Liver (tissue), 9 donors: Measurements from ENCODE around the gene PEX5. TPM values are rescaled to one million over a fixed set of nuclear protein-coding genes. Genes with fewer than 3 reads are reported as not detected.

Experiments used
- DNase-seq: peaks from one replicate; pipeline ENCODE4 v3.0.0-alpha.2; 2017; ENCODE audit warnings: low spot score
- H3K27ac ChIP-seq, 2 donors: one replicate each; pipeline ENCODE4 v1.7.0; 2013; ENCODE audit warnings: inconsistent platforms in 2 of 2, low read length in 2 of 2, control low read depth in 1 of 2, low read depth in 1 of 2, mild to moderate bottlenecking in 1 of 2
- H3K27me3 ChIP-seq, 4 donors: one replicate each; pipeline versions ENCODE4 v1.6.1 to v1.7.0; 2013; ENCODE audit warnings: low read length in 3 of 4, inconsistent platforms in 1 of 4, mild to moderate bottlenecking in 1 of 4, moderate library complexity in 1 of 4; ENCODE audit not compliant: control insufficient read depth in 4 of 4, insufficient read depth in 4 of 4
- H3K36me3 ChIP-seq, 4 donors: one replicate each; pipeline versions ENCODE4 v1.6.1 to v1.7.0; 2013; ENCODE audit warnings: low read length in 3 of 4, mild to moderate bottlenecking in 3 of 4, low read depth in 1 of 4, moderate library complexity in 1 of 4; ENCODE audit not compliant: control insufficient read depth in 4 of 4, insufficient read depth in 3 of 4
- H3K4me1 ChIP-seq, 4 donors: one replicate each; pipeline versions ENCODE4 v1.6.1 to v1.7.0; 2013; ENCODE audit warnings: low read length in 3 of 4, mild to moderate bottlenecking in 3 of 4, moderate library complexity in 1 of 4; ENCODE audit not compliant: control insufficient read depth in 4 of 4, insufficient read depth in 4 of 4
- H3K4me3 ChIP-seq, 3 donors: one replicate each; pipeline versions ENCODE4 v1.6.1 to v1.7.0; 2013; ENCODE audit warnings: low read length in 3 of 3, control low read depth in 1 of 3, low read depth in 1 of 3, mild to moderate bottlenecking in 1 of 3
- H3K9ac ChIP-seq, 2 donors: one replicate each; pipeline ENCODE4 v1.7.0; 2013; ENCODE audit warnings: low read length in 2 of 2, mild to moderate bottlenecking in 2 of 2, moderate library complexity in 2 of 2, control low read depth in 1 of 2, low read depth in 1 of 2
- H3K9me3 ChIP-seq, 4 donors: one replicate each; pipeline versions ENCODE4 v1.6.1 to v1.7.0; 2013; ENCODE audit warnings: low read length in 3 of 4; ENCODE audit not compliant: control insufficient read depth in 4 of 4
- EGR1 ChIP-seq, 2 donors: IDR thresholded peaks; 2 replicates each; pipeline ENCODE4 v1.6.1; 2016 to 2018; ENCODE audit warnings: antibody characterized with exemption in 2 of 2, low read depth in 2 of 2
- FOXA1 ChIP-seq: IDR thresholded peaks from 2 replicates; pipeline ENCODE4 v1.6.1; 2016; ENCODE audit warnings: antibody characterized with exemption
- FOXA2 ChIP-seq: IDR thresholded peaks from 2 replicates; pipeline ENCODE4 v1.6.1; 2016; ENCODE audit warnings: antibody characterized with exemption
- GABPA ChIP-seq, 2 donors: IDR thresholded peaks in 1 of 2; conservative IDR thresholded peaks in 1 of 2; 2 replicates each; pipeline ENCODE4 v1.6.1; 2016; ENCODE audit warnings: antibody characterized with exemption in 2 of 2, mild to moderate bottlenecking in 1 of 2, moderate library complexity in 1 of 2
- HNF4A ChIP-seq, 2 donors: conservative IDR thresholded peaks; 2 replicates each; pipeline ENCODE4 v1.6.1; 2016; ENCODE audit warnings: antibody characterized with exemption in 2 of 2, mild to moderate bottlenecking in 2 of 2
- HNF4G ChIP-seq: IDR thresholded peaks from 2 replicates; pipeline ENCODE4 v1.6.1; 2016; ENCODE audit warnings: antibody characterized with exemption
- JUND ChIP-seq, 2 donors: IDR thresholded peaks; 2 replicates each; pipeline ENCODE4 v1.6.1; 2016; ENCODE audit warnings: antibody characterized with exemption in 2 of 2
- NR2F2 ChIP-seq: IDR thresholded peaks from 2 replicates; pipeline ENCODE4 v1.6.1; 2016; ENCODE audit warnings: antibody characterized with exemption
- RAD21 ChIP-seq, 2 donors: IDR thresholded peaks; 2 replicates each; pipeline ENCODE4 v1.6.1; 2016; ENCODE audit warnings: antibody characterized with exemption in 2 of 2, mild to moderate bottlenecking in 2 of 2
- RXRA ChIP-seq, 2 donors: IDR thresholded peaks; 2 replicates each; pipeline ENCODE4 v1.6.1; 2017 to 2018; ENCODE audit warnings: antibody characterized with exemption in 2 of 2, mild to moderate bottlenecking in 1 of 2
- SP1 ChIP-seq: IDR thresholded peaks from 2 replicates; pipeline ENCODE4 v1.6.1; 2018; ENCODE audit warnings: antibody characterized with exemption, mild to moderate bottlenecking
- TAF1 ChIP-seq: conservative IDR thresholded peaks from 2 replicates; pipeline ENCODE4 v1.6.1; 2016; ENCODE audit warnings: antibody characterized with exemption, mild to moderate bottlenecking
- YY1 ChIP-seq: IDR thresholded peaks from 2 replicates; pipeline ENCODE4 v1.6.1; 2016; ENCODE audit warnings: antibody characterized with exemption, mild to moderate bottlenecking
- WGBS: extraction: QIAGEN DNeasy Blood & Tissue Kit; methylation state at CpG from one replicate; pipeline ENCODE4 v1.1.7; 2013; 5-methylcytosine and 5-hydroxymethylcytosine counted together
- polyA plus RNA-seq, 2 donors: library from polyadenylated mRNA; stranded (reverse) in 1 of 2; unstranded in 1 of 2; fragments of 200-250 nt in 1 of 2; fragments of >200 nt in 1 of 2; fragmentation: Nextera tagmentation in 1 of 2; extraction: Ambion mirVana in 1 of 2; gene quantifications; one replicate each; pipeline versions ENCODE4 v1.2.1 to v1.2.3, GENCODE V29; 2013 to 2015
- total RNA-seq, 2 donors: library from RNA; depleted of rRNA; stranded (reverse); fragments of >200 nt; gene quantifications; one replicate each; pipeline ENCODE4 v1.2.3, GENCODE V29; 2014
- TF ChIP-seq, protein P1 (sequence below): IDR thresholded peaks from 2 replicates; pipeline ENCODE4 v1.6.1; 2016; ENCODE audit warnings: antibody characterized with exemption
- TF ChIP-seq, protein P2 (sequence below): IDR thresholded peaks from 2 replicates; pipeline ENCODE4 v1.6.1; 2016; ENCODE audit warnings: antibody characterized with exemption
- TF ChIP-seq, protein P3 (sequence below): IDR thresholded peaks from 2 replicates; pipeline ENCODE4 v1.6.1; 2016; ENCODE audit warnings: antibody characterized with exemption
- TF ChIP-seq, protein P4 (sequence below): fragments of 150-350 bp; IDR thresholded peaks from 2 replicates; pipeline ENCODE4 v1.5.1; 2017; ENCODE audit warnings: improper control_type of control experiment, low read depth, low read length; ENCODE audit not compliant: missing input control
- TF ChIP-seq, protein P5 (sequence below): IDR thresholded peaks from 2 replicates; pipeline ENCODE4 v1.6.1; 2016; ENCODE audit warnings: antibody characterized with exemption, mild to moderate bottlenecking
- donor health status: healthy.
- donor health status: healthy.
- donor health status: healthy.
- donor health status: healthy.
- donor health status: healthy.

The PEX5 gene
- total and polyA plus RNA-seq, 4 donors, result 5.7 to 37.9 (median 22.8) TPM

DNA sequence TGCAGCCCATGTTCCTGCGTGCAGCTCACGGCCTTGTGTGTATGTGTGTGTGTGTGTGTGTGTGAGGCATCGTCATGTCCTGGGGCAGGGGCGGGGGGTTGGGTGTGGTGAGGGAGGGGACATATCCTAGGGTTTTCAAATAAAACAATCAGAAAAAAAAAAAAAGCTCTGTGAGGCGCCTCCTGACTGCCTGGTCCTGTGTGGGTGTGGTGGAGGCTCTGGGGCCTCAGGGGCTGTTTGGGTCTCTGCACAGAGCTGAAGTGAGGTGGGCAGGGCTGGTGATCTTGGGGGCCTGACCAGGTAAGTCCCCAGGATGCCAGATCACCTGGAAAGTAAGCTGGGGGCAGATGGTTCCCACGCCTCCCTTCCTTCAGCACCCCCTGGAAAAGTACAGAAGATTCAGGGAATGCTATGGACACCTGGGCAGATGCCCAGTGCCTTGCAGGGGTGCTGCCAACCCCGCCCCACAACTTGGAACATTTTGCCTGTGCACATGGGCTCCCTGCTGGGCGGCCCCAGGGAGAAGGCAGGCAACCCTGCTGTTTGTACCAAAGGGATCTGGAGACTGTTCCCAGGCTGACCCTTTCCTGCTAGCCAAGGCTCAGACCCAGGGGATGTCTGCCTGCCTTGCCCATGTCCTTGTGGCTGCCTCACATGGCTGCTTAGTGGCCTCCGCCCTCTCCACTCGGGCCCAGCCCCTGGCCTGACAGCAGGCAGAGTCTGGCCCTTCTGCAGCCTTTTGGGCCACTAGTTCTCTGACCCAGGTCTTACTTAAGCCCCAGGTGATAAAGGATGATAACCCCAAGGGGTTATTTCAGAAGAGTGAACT, 30.5 kb upstream of the PEX5 start:
- H3K9me3 ChIP-seq, result no peaks in the 10 kb centered on the region
- H3K4me3 ChIP-seq, result no peak overlapping the region
- H3K9ac ChIP-seq, result no peak overlapping the region
- H3K36me3 ChIP-seq, result peaks cover 3 to 11% (median 6%) of the 10 kb centered on the region in 4 donors
- H3K27ac ChIP-seq, result no peak overlapping the region
- WGBS, result 84% methylated on average over 10 of the region's 10 CpGs
- no peak for DNase-seq
- peaks cover 5 to 32% (median 23%) of the 10 kb centered on the region in 4 donors for H3K4me1 ChIP-seq
- TF ChIP-seq RAD21 (IDR thresholded peaks at IDR 0.05) (no peak), FOXA2 (no peak), JUND (IDR thresholded peaks at IDR 0.05) (no peak), RXRA (IDR thresholded peaks at IDR 0.05) (no peak), FOXA1 (no peak), HNF4G (no peak), TAF1 (no peak), YY1 (no peak), HNF4A (conservative IDR thresholded peaks at IDR 0.05) (no peak), SP1 (no peak), NR2F2 (no peak), EGR1 (IDR thresholded peaks at IDR 0.05; ENCODE audit: low read depth in 2 of 2) (no peak), GABPA (IDR thresholded peaks at IDR 0.05 in 1 of 2, conservative IDR thresholded peaks at IDR 0.05 in 1 of 2) (no peak)
- TF ChIP-seq, protein P1, sequence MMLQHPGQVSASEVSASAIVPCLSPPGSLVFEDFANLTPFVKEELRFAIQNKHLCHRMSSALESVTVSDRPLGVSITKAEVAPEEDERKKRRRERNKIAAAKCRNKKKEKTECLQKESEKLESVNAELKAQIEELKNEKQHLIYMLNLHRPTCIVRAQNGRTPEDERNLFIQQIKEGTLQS, result no peak
- TF ChIP-seq, protein P2, sequence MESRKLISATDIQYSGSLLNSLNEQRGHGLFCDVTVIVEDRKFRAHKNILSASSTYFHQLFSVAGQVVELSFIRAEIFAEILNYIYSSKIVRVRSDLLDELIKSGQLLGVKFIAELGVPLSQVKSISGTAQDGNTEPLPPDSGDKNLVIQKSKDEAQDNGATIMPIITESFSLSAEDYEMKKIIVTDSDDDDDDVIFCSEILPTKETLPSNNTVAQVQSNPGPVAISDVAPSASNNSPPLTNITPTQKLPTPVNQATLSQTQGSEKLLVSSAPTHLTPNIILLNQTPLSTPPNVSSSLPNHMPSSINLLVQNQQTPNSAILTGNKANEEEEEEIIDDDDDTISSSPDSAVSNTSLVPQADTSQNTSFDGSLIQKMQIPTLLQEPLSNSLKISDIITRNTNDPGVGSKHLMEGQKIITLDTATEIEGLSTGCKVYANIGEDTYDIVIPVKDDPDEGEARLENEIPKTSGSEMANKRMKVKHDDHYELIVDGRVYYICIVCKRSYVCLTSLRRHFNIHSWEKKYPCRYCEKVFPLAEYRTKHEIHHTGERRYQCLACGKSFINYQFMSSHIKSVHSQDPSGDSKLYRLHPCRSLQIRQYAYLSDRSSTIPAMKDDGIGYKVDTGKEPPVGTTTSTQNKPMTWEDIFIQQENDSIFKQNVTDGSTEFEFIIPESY, result no peak
- TF ChIP-seq, protein P3, sequence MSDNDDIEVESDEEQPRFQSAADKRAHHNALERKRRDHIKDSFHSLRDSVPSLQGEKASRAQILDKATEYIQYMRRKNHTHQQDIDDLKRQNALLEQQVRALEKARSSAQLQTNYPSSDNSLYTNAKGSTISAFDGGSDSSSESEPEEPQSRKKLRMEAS, result no peak
- TF ChIP-seq, protein P4, sequence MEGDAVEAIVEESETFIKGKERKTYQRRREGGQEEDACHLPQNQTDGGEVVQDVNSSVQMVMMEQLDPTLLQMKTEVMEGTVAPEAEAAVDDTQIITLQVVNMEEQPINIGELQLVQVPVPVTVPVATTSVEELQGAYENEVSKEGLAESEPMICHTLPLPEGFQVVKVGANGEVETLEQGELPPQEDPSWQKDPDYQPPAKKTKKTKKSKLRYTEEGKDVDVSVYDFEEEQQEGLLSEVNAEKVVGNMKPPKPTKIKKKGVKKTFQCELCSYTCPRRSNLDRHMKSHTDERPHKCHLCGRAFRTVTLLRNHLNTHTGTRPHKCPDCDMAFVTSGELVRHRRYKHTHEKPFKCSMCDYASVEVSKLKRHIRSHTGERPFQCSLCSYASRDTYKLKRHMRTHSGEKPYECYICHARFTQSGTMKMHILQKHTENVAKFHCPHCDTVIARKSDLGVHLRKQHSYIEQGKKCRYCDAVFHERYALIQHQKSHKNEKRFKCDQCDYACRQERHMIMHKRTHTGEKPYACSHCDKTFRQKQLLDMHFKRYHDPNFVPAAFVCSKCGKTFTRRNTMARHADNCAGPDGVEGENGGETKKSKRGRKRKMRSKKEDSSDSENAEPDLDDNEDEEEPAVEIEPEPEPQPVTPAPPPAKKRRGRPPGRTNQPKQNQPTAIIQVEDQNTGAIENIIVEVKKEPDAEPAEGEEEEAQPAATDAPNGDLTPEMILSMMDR, result no peak
- TF ChIP-seq, protein P5, sequence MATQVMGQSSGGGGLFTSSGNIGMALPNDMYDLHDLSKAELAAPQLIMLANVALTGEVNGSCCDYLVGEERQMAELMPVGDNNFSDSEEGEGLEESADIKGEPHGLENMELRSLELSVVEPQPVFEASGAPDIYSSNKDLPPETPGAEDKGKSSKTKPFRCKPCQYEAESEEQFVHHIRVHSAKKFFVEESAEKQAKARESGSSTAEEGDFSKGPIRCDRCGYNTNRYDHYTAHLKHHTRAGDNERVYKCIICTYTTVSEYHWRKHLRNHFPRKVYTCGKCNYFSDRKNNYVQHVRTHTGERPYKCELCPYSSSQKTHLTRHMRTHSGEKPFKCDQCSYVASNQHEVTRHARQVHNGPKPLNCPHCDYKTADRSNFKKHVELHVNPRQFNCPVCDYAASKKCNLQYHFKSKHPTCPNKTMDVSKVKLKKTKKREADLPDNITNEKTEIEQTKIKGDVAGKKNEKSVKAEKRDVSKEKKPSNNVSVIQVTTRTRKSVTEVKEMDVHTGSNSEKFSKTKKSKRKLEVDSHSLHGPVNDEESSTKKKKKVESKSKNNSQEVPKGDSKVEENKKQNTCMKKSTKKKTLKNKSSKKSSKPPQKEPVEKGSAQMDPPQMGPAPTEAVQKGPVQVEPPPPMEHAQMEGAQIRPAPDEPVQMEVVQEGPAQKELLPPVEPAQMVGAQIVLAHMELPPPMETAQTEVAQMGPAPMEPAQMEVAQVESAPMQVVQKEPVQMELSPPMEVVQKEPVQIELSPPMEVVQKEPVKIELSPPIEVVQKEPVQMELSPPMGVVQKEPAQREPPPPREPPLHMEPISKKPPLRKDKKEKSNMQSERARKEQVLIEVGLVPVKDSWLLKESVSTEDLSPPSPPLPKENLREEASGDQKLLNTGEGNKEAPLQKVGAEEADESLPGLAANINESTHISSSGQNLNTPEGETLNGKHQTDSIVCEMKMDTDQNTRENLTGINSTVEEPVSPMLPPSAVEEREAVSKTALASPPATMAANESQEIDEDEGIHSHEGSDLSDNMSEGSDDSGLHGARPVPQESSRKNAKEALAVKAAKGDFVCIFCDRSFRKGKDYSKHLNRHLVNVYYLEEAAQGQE, result no peak
- H3K27me3 ChIP-seq, result no peaks in the 10 kb centered on the region
